ENCODE measurements around the gene FAM219A.

FAM219A gene

DNA sequence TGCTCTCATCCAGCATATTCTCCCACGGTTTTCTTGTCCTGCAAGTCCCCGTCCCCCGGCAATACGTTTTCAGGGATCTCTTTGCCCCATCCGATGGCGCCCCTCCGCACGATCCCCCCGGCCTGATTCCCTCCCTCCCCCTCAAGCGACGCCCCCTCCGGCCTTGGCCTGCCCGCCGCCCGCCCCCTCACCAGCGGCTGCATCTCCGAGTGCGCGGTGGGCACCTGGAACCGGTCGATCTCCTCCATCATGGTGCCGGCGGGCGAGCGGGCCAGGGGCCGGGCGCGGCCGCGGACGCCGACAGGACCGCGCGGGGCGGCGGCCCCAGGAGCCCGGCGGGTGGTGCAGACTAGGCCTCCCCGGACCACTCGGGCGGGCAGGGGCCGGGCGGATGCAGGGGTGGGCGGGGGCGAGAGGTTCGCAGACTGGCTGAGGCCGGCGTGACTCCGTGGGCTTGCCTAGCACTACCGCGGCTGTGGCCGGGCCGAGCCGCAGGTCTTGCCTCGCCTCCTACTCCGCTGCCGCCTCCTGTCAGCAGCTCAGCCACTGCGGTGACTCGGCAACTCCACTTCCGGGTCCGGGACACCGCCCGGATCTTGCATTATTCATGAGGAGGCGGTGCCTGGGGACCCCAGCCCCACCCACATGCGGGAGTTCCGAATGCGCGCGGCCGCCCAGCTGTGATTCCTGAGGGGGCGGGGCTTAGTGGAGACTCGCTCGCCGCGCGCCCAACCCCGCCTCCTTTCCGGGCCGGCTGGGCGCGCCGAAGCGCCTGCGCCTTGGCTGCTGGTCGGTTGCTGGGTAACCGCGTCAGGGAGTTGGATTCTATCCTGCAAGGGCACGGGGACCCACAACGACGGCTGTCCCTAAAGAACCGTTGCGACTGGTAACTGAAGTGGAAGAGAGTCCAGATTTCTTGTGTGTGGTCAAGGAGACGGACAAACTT is at the start of gene FAM219A, which contains the start of gene DNAI1:
TSS of gene FAM219A (minus strand) at position 558 of the 946 bp plus-strand sequence. CDS start at position 251, 307 bp downstream.
TSS of gene DNAI1 (plus strand) at position 793 of the 946 bp plus-strand sequence. CDS start 201 bp downstream, outside the sequence.
- peak; percentile 99 for DNase-seq (ENCODE audit: low spot score)

GRCh38 chr9:34507966-34508365 is 49.6 kb upstream of the FAM219A start:
- DNase-seq (ENCODE audit: low spot score): no peak

DNA sequence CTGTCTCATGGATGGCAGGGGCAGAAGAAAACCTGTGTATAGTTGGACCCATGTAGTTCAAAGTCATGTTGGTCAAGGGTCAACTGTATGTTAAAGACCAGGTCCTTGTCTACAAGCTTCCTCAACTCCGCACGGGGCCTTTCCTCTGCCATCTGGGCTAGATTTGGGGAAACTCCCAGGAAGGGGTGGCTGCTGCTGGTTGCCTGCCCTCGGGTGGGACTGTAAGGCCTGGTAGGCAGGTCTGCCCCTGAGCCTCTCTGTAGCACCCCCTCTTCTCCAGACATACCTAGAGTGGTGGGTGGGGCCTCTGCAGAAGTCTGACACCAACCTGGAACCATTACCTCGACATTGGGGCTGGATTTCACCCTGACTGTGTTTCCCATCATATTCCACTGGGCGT is 49.2 kb upstream of the FAM219A start:
- no peak for DNase-seq (ENCODE audit: low spot score)

- no peak for DNase-seq (ENCODE audit: low spot score)
These were observed 48.3 kb upstream of the FAM219A start for GRCh38 chr9:34506623-34507022.

GRCh38 chr9:34505370-34506120 is 47.2 kb upstream of the FAM219A start:
- no peak for DNase-seq (ENCODE audit: low spot score)

GRCh38 chr9:34503406-34503805 is 45.0 kb upstream of the FAM219A start:
- DNase-seq (ENCODE audit: low spot score): no peak

DNA sequence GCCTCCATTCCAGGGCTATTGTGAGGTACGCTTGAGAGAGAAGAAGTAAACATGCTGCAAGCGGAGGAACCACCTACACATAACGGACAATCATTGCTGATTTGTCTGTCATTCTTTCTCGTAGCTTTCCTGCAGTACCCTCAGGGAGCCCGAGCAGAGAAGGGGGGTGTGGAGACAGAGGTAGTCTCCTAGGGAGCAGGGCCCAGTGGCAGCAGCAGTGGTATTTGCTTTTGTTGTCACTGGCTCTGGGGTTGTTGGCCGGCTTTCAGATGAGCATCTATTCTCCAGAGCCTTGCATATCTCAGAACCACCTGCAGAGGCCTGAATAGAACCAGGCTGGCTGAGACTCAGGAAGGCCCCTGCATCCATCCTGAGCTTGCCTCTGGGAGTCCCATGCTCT is 44.5 kb upstream of the FAM219A start:
- DNase-seq (ENCODE audit: low spot score): no peak

DNA sequence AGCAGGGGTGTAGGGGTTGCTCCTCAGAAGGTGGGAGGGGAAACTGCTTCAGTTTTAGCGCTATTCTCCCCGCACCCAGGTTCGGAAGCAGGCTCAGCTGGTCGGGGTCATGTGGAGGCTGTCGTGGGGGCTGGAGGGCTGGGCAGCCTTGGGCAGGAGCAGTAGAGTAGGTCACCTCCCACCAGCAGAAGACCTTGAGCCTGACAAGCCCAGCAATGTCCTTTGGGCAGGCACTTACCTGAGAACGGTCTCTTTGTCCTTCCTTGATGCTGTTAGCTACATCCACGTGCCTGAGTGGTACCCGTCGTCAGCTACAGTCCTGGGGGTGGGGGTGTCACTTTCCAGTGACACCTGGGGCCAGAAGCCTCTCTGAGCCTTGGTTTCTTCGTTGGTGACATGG is 44.1 kb upstream of the FAM219A start:
- no peak for DNase-seq (ENCODE audit: low spot score)

DNA sequence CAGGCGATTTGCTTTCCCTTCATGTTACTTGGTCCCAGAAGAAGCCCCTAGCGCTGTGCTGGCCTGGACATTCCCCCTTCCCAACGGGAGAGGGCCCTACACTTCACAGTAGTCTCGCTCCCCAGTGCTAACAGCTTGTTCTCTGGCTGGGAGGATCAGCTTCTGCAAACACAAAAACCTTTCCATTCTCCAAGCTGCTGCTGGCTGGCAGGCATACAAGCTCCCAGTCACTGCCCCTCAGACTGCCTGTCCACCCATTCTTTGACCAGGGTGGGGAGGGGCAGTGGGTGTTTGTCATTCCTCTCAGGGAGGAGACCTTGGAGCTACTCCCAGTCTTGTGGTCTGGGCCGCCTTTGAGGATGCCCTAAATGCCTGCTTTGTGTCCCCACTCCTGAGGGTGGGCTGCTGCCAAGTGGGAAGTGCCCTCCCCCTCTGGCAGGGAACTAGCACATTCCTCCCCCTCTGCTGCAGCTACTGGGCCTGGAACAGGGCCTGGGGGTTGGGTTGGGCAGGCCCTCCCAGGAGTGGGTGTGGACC is 43.6 kb upstream of the FAM219A start:
- peak; percentile 40 for DNase-seq (ENCODE audit: low spot score)

- DNase-seq (ENCODE audit: low spot score): no peak
These were observed 43.0 kb upstream of the FAM219A start for GRCh38 chr9:34501372-34501771.

- peak; percentile 73 for DNase-seq (ENCODE audit: low spot score)
These were observed 42.4 kb upstream of the FAM219A start for GRCh38 chr9:34500623-34501267.

GRCh38 chr9:34499076-34499475 is 40.7 kb upstream of the FAM219A start:
- DNase-seq (ENCODE audit: low spot score): no peak

GRCh38 chr9:34498553-34498952 is 40.2 kb upstream of the FAM219A start:
- no peak for DNase-seq (ENCODE audit: low spot score)

DNA sequence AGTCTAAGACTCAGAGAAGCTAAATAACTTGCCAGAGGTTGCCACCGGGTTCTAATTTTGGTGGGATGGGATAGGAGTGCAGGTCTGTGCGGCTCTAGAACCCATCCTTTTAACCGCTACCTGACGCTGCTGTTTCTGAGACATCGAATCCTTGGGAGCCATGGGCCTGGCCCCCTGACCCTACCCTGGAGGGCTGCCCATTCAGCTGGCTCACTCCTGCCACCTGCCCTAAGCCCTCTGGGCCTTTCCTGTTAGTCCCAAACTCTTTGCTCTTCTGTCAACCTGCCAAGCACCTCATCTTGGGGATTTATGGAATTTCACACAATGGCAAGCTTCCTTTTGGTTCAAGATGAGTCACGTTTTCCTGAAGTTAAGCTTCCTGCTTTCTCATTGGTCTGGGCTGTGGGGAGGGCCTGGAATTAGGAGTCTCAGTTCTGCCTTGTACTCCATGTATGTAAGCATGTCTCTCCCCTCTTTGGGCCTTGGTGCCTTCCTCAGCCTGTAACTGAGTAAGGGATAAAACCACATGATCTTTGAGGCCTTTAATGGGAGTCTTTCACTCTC is 37.9 kb upstream of the FAM219A start:
- DNase-seq (ENCODE audit: low spot score): no peak

- DNase-seq (ENCODE audit: low spot score): peak; percentile 72
These were observed 35.7 kb upstream of the FAM219A start for GRCh38 chr9:34493972-34494535.

DNA sequence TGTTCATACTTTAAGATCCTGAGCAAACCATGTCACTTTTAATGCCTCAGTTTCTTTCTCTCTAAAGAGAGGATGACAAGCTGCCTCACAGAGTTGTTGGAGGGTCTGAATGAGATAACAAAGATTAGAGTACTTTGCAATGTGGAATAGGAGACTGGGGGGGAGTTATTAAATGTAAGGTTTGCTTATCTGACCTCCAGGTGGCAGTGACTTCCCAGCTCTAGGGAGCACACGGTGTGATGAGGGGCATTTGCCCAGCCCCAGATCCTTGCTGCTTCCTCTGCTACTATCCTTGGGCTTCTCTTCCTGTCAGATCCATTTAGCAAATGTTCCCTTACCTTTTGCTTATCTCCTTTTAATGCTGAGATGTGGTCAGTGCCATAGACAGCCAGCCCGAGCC is 33.7 kb upstream of the FAM219A start:
- no peak for DNase-seq (ENCODE audit: low spot score)

DNA sequence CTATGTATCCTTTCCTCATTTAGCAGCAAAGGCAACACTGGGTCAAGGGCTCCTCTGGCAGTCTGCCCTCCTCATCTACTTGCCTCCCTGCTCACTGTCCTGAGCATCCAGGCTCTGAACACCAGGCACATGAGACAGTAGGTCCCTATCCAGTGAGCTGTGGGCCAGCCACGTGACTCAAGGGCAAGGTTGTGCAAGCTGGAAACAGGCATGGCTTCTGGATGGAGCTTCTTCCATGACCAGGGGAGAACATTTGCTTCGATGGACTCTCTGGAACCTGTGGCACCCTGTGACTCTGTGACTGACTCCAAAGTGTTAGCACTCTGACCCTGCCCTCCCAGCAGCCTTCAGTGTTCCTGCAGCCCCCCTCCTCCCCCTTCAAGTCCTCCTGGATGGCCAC is 33.2 kb upstream of the FAM219A start:
- no peak for DNase-seq (ENCODE audit: low spot score)

GRCh38 chr9:34490760-34491159 is 32.4 kb upstream of the FAM219A start:
- DNase-seq (ENCODE audit: low spot score): no peak

GRCh38 chr9:34490360-34490759 is 32.0 kb upstream of the FAM219A start:
- DNase-seq (ENCODE audit: low spot score): no peak

DNA sequence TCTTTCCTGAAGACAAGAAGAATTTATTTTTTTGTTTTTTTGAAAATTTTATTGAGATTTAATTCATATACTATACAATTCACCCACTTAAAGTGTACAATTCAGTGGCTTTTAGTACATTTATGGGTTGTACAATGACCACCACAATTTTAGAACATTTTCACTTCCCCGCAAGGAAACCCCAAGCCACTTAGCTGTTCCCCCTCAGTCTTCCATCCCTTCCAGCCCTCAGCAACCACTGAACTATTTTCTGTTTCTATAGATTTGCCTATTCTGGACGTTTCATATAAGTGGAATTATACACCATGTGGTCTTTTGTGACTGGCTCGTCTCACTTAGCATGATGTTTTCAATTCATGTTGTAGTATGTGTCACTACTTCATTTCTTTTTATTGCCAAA is 28.2 kb upstream of the FAM219A start:
- no peak for DNase-seq (ENCODE audit: low spot score)

GRCh38 chr9:34485822-34486221 is 27.5 kb upstream of the FAM219A start:
- DNase-seq (ENCODE audit: low spot score): no peak

Data from AG08396 (cell line).